ENCODE results near the gene SSBP2. TPM values are rescaled to one million over a fixed set of nuclear protein-coding genes. Genes with fewer than 3 reads are reported as not detected.

The SSBP2 gene
- total RNA-seq, 1 donor from 2014 or later, result 24.3 TPM

Other genes with a start within 250 kb of the SSBP2 start
- gene ATG10, start 220.9 kb upstream of the SSBP2 start, total RNA-seq, result 7.7 and 8.9 TPM in 2 replicates

All from activated T-helper 2 cell treated with anti-CD3 and anti-CD28 coated beads, Interferon-gamma antibody, Interleukin-2, Interleukin-4, amounts not matched to agents 10 μg/mL and 5 μg/mL and 100 μg/mL, durations not matched to agents 14 hours and 24 hours and 36 hours (primary cell).